ENCODE data around the gene PCA3. TPM values are rescaled to one million over a fixed set of nuclear protein-coding genes. Genes with fewer than 3 reads are reported as not detected.

PCA3 gene
- total and polyA plus RNA-seq, 2 donors (not counting 3 experiments of a cell fraction or from before 2014, with no cell fraction given): 0.86 to 2.5 TPM

DNA sequence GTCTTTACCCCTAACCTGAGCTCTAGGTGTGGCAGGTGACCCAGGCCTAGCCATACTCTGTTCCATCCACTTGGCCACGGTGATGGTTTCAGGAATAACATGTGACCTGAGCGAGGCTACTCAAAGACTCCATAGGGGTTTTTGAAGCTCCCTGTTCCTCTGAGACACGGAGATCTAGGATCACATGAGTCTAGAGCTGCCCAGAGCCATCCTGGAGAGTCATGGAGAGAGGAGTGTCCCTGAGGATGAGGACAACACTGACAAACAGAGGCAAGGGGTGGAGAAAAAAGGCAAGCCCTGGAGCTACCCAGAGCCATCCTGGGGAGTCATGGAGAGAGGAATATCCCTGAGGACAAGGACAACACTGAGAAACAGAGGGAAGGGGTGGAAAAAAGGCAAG, 29.5 kb upstream of the PCA3 start:
- no peak for FAIRE-seq
- H3K4me1 ChIP-seq (ENCODE audit: control insufficient read depth, extremely low read depth, insufficient read depth, low read length): no peaks in the 10 kb centered on the region
- no peak for TF ChIP-seq EZH2 (IDR thresholded peaks at IDR 0.05; ENCODE audit: borderline replicate concordance, low read depth, low read length, severe bottlenecking)
- H3K9ac ChIP-seq (replicated peaks; ENCODE audit: extremely low read depth, insufficient read depth, low read length): no peak overlapping the region
- peaks cover 8 to 18% of the 10 kb centered on the region in 2 experiments for H3K27me3 ChIP-seq (ENCODE audit: control insufficient read depth in 2 of 2, insufficient read depth in 2 of 2, low read length in 2 of 2)
- dilution Hi-C loops (cut with MboI; ENCODE audit: extremely low pct_ligation_motif_present, low sequenced_read_pairs): no loop called here
- no peak overlapping the region for H3K4me2 ChIP-seq (ENCODE audit: insufficient read depth, low read length)
- no peak for DNase-seq (ENCODE audit: low read depth, low spot score)
- intact Hi-C loops (cut with micrococcal nuclease): no loop called here
- no TSS peak for BruUV-seq (replicated peaks)
- no peaks in the 10 kb centered on the region for H3K79me2 ChIP-seq (ENCODE audit: control insufficient read depth, insufficient read depth, low read length)
- ChIA-PET CTCF (no interaction called here), POLR2A (no interaction called here)
- H4K20me1 ChIP-seq (replicated peaks; ENCODE audit: control insufficient read depth, extremely low read depth, insufficient read depth, low read length): no peaks in the 10 kb centered on the region
- H3K9me3 ChIP-seq (replicated peaks; ENCODE audit: control insufficient read depth, insufficient read depth, low read length): no peaks in the 10 kb centered on the region
- H3K4me3 ChIP-seq (replicated peaks in 1 of 3; ENCODE audit: insufficient read depth in 1 of 3, low read depth in 1 of 3, low read length in 3 of 3): no peak overlapping the region
- no peak overlapping the region for H2AFZ ChIP-seq (ENCODE audit: low read depth, low read length)
- H3K36me3 ChIP-seq (ENCODE audit: control insufficient read depth in 2 of 2, extremely low read depth in 1 of 2, insufficient read depth in 2 of 2, low read length in 2 of 2): no peaks in the 10 kb centered on the region
- H3K27ac ChIP-seq (ENCODE audit: insufficient read depth, low read depth, low read length): no peak overlapping the region
- H3K9me1 ChIP-seq (replicated peaks; ENCODE audit: control insufficient read depth, extremely low read depth, insufficient read depth, low read length): no peaks in the 10 kb centered on the region

DNA sequence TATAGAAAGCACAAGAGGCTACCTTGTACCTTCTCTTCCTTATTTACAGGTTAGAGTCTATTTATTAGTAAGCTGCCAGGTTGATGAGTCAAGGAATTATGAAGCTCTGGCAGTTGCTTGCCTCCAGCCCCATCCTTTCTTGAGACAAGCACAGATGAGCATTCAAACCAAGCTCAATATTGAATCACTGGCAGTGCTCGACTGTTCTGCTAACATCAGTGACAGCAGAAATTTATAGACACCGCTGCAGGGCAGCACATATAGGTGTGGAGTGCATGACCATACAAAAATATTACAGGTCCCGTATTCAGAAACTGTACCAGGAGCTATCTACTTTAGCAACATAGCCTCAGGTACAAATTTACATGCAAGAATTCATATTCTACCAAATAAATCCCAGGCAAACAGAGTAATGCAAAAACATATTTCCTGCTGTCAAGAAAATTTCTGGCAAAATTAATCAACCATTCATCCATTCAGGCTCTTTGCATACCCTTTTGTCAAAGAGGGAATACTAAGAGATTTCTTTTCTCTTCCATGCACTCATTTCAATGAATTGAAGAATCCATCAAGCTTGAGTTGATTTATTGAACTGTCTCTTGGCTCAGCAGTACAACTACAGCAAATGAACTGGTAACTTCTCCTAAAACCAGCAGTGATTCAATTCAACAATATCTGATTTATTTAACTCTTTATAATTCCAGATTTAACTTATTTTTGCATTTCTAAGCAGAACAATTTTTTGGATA, 26.9 kb upstream of the PCA3 start:
- TF ChIP-seq MYC (IDR thresholded peaks at IDR 0.05; ENCODE audit: low read depth, low read length) (no peak), FOS (IDR thresholded peaks at IDR 0.05; ENCODE audit: borderline replicate concordance, insufficient read depth, low read length) (no peak), POLR2AphosphoS5 (IDR thresholded peaks at IDR 0.05; ENCODE audit: insufficient read depth, low read depth, low read length) (no peak), EZH2 (IDR thresholded peaks at IDR 0.05; ENCODE audit: borderline replicate concordance, low read depth, low read length, severe bottlenecking) (no peak), JUN (IDR thresholded peaks at IDR 0.05; ENCODE audit: borderline replicate concordance, insufficient read depth, insufficient read length, low read depth) (no peak), GATA2 (IDR thresholded peaks at IDR 0.05; ENCODE audit: insufficient read depth, insufficient read length, low read depth, low read length) (no peak), POLR2A (IDR thresholded peaks at IDR 0.05; ENCODE audit: low read depth, low read length) (no peak)
- TF ChIP-seq, protein P1, sequence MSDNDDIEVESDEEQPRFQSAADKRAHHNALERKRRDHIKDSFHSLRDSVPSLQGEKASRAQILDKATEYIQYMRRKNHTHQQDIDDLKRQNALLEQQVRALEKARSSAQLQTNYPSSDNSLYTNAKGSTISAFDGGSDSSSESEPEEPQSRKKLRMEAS (IDR thresholded peaks at IDR 0.05; ENCODE audit: insufficient read depth, insufficient read length): no peak
- TF ChIP-seq, protein P2, sequence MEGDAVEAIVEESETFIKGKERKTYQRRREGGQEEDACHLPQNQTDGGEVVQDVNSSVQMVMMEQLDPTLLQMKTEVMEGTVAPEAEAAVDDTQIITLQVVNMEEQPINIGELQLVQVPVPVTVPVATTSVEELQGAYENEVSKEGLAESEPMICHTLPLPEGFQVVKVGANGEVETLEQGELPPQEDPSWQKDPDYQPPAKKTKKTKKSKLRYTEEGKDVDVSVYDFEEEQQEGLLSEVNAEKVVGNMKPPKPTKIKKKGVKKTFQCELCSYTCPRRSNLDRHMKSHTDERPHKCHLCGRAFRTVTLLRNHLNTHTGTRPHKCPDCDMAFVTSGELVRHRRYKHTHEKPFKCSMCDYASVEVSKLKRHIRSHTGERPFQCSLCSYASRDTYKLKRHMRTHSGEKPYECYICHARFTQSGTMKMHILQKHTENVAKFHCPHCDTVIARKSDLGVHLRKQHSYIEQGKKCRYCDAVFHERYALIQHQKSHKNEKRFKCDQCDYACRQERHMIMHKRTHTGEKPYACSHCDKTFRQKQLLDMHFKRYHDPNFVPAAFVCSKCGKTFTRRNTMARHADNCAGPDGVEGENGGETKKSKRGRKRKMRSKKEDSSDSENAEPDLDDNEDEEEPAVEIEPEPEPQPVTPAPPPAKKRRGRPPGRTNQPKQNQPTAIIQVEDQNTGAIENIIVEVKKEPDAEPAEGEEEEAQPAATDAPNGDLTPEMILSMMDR (IDR thresholded peaks at IDR 0.05; ENCODE audit: extremely low read depth in 1 of 2, insufficient read depth in 1 of 2, low read depth in 1 of 2, low read length in 2 of 2): no peak
- BruUV-seq (replicated peaks): no TSS peak
- dilution Hi-C loops (cut with MboI; ENCODE audit: extremely low pct_ligation_motif_present, low sequenced_read_pairs) (no loop called here), intact Hi-C loops (cut with micrococcal nuclease) (no loop called here)
- Histone ChIP-seq H3K27ac (ENCODE audit: insufficient read depth, low read depth, low read length) (no peak overlapping the region), H3K9me1 (replicated peaks; ENCODE audit: control insufficient read depth, extremely low read depth, insufficient read depth, low read length) (no peaks in the 10 kb centered on the region), H3K9ac (replicated peaks; ENCODE audit: extremely low read depth, insufficient read depth, low read length) (no peak overlapping the region), H3K4me2 (ENCODE audit: insufficient read depth, low read length) (no peak overlapping the region), H2AFZ (ENCODE audit: low read depth, low read length) (no peak overlapping the region), H3K4me1 (ENCODE audit: control insufficient read depth, extremely low read depth, insufficient read depth, low read length) (no peaks in the 10 kb centered on the region), H3K27me3 (ENCODE audit: control insufficient read depth in 2 of 2, insufficient read depth in 2 of 2, low read length in 2 of 2) (peaks cover 5 to 20% of the 10 kb centered on the region in 2 experiments), H3K4me3 (replicated peaks in 1 of 3; ENCODE audit: insufficient read depth in 1 of 3, low read depth in 1 of 3, low read length in 3 of 3) (no peak overlapping the region), H3K9me3 (replicated peaks; ENCODE audit: control insufficient read depth, insufficient read depth, low read length) (no peaks in the 10 kb centered on the region), H4K20me1 (replicated peaks; ENCODE audit: control insufficient read depth, extremely low read depth, insufficient read depth, low read length) (no peaks in the 10 kb centered on the region), H3K79me2 (ENCODE audit: control insufficient read depth, insufficient read depth, low read length) (no peaks in the 10 kb centered on the region), H3K36me3 (ENCODE audit: control insufficient read depth in 2 of 2, extremely low read depth in 1 of 2, insufficient read depth in 2 of 2, low read length in 2 of 2) (no peaks in the 10 kb centered on the region)
- FAIRE-seq: no peak
- no peak for DNase-seq (ENCODE audit: low read depth, low spot score)
- ChIA-PET CTCF (no interaction called here), POLR2A (no interaction called here)

Data from endothelial cell of umbilical vein (primary cell).